ENCODE data around the gene ELP5.

Gene ELP5

DNA sequence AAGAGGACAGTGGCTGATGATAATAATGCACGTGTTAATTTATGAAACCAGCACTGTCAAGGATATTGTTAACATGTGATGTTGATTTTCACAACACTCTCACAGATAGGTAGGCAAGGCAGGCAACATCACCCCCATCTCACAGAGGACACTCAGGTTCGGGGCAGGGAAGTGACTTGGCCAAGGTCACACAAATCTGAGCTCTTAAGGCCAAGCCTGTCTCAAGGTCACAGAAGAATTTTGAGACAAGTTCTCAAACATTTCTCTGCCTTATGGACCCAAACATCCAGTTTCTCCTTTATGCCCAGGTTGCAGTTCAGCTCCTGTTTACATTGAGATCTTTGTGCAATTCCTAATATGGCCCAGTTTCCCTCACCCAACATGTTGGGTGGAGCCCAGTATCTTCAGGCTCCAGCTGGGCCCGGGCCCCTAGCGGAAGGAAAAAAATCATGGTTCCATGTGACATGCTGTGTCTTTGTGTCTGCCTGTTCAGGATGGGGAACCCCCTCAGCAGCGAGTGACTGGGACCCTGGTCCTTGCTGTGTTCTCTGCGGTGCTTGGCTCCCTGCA lies 30.8 kb downstream of the ELP5 start:
- DNase-seq (ENCODE audit: extremely low read depth in 1 of 2, low read depth in 1 of 2): no peak

- DNase-seq (ENCODE audit: extremely low read depth in 1 of 2, low read depth in 1 of 2): no peak
These were observed 31.6 kb downstream of the ELP5 start for GRCh38 chr17:7283471-7284216.

GRCh38 chr17:7284911-7285310 lies 32.9 kb downstream of the ELP5 start:
- DNase-seq (ENCODE audit: extremely low read depth in 1 of 2, low read depth in 1 of 2): no peak

DNA sequence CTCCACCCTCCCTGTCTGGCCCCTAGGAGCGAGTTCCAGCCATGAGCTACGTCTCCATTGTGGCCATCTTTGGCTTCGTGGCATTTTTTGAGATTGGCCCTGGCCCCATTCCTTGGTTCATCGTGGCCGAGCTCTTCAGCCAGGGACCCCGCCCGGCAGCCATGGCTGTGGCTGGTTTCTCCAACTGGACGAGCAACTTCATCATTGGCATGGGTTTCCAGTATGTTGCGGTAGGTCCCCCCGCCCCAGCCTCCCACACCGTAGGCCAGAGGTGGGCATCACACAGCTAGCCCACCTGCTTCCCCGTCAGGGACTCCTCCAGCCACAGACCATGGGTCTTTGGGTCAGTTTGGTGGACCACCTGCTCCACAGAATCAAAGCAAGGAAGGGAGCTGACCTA lies 33.7 kb downstream of the ELP5 start:
- DNase-seq (ENCODE audit: extremely low read depth in 1 of 2, low read depth in 1 of 2): no peak

GRCh38 chr17:7289256-7290032 lies 37.4 kb downstream of the ELP5 start:
- DNase-seq (ENCODE audit: extremely low read depth in 1 of 2, low read depth in 1 of 2): no peak

GRCh38 chr17:7290166-7290565 lies 38.2 kb downstream of the ELP5 start:
- no peak for DNase-seq (ENCODE audit: extremely low read depth in 1 of 2, low read depth in 1 of 2)

DNA sequence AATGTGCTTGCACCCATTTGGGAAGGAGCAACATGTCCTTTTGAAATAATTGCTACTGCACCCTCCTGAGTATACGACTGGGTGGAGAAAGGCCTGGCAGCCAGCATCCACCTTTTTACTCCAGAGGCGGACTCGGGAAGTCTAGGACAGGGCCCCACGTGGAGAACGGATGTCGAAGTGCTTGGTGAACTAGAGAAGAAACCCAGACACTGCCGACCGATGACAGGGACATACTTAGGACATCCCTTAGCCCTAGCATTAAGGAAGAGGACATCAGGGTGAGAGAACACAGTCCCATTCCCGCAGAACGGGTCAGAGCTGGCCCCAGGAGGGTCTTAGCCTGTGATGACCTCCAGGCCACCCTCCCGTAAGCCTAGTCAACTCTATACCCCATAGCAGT lies 38.7 kb downstream of the ELP5 start:
- DNase-seq (ENCODE audit: extremely low read depth in 1 of 2, low read depth in 1 of 2): no peak

DNA sequence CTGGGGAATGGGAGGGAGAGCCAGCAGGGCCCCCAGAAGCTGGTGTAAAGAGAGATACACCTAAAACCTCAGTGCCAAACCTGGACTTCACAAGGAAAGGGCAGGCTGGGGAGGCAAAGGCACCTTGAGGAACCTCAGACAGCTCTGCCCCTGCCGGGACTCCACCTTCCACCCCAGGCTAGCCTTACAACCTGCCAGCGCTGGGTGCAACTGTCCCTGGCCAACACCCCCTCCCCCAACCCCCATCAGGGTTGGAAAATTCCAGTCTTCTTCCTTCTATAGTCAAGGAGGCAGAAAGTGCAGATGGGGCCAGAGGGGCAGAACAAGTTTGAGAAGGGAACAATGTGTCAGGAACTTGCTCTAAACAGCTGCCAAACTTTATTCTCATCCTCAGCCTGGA lies 40.2 kb downstream of the ELP5 start:
- no peak for DNase-seq (ENCODE audit: extremely low read depth in 1 of 2, low read depth in 1 of 2)

- no peak for DNase-seq (ENCODE audit: extremely low read depth in 1 of 2, low read depth in 1 of 2)
These were observed 40.7 kb downstream of the ELP5 start for GRCh38 chr17:7292729-7293128.

GRCh38 chr17:7293159-7293558 lies 41.1 kb downstream of the ELP5 start:
- no peak for DNase-seq (ENCODE audit: extremely low read depth in 1 of 2, low read depth in 1 of 2)

GRCh38 chr17:7293816-7294613 lies 42.0 kb downstream of the ELP5 start:
- no peak for DNase-seq (ENCODE audit: extremely low read depth in 1 of 2, low read depth in 1 of 2)

GRCh38 chr17:7294614-7295153 lies 42.7 kb downstream of the ELP5 start, which contains the start of gene YBX2:
Gene YBX2 (minus strand): TSS chr17:7294639. CDS start chr17:7294500, 139 bp downstream.
- DNase-seq (ENCODE audit: extremely low read depth in 1 of 2, low read depth in 1 of 2): peak in 1 of 2 donors; percentile 56

GRCh38 chr17:7295230-7296180 lies 43.5 kb downstream of the ELP5 start:
- DNase-seq (ENCODE audit: extremely low read depth in 1 of 2, low read depth in 1 of 2): no peak

- DNase-seq (ENCODE audit: extremely low read depth in 1 of 2, low read depth in 1 of 2): peak in 1 of 2 donors; percentile 54
These were observed 44.3 kb downstream of the ELP5 start for GRCh38 chr17:7296189-7296861.

DNA sequence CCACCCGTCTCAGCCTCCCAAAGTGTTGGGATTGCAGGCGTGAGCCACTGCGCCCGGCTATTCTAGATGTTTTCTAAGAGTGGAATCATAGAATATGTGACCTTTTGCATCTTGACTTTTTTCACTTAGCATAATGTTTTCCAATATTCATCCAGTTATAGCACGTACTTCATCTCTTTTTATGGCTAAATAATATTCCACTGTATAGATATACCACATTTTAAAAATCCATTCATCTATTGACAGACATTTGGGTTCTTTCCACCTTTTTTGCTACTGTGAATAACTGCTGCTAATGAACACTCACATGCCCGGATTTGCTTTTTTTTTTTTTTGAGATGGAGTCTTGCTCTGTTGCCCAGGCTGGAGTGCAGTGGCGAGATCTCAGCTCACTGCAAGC lies 52.2 kb downstream of the ELP5 start:
- no peak for DNase-seq (ENCODE audit: extremely low read depth in 1 of 2, low read depth in 1 of 2)

GRCh38 chr17:7306911-7307685 lies 55.1 kb downstream of the ELP5 start, which contains the start of gene EIF5A:
Gene EIF5A (plus strand): TSS chr17:7307628. CDS start chr17:7309636, 2,008 bp downstream.
- peak; percentile 100 for DNase-seq (ENCODE audit: extremely low read depth in 1 of 2, low read depth in 1 of 2)

GRCh38 chr17:7307686-7308624 lies 55.9 kb downstream of the ELP5 start:
- DNase-seq (ENCODE audit: extremely low read depth in 1 of 2, low read depth in 1 of 2): peak in 1 of 2 donors; percentile 33

Data from activated CD8-positive, alpha-beta memory T cell treated with anti-CD3 and anti-CD28 coated beads for 1 hour (primary cell).